Ovary (tissue), 9 donors: ENCODE measurements around the gene ANKRD60. TPM values are rescaled to one million over a fixed set of nuclear protein-coding genes. Genes with fewer than 3 reads are reported as not detected.

Source experiments
- DNase-seq, 5 donors: peaks; one replicate each; pipeline ENCODE4 v3.0.0-alpha.2; 2019 to 2020
- H3K27ac ChIP-seq, 2 donors: fragments of 200-600 bp; one replicate each; pipeline versions ENCODE4 v1.5.1 to v1.8.0; 2019 to 2022
- H3K27me3 ChIP-seq: fragments of 200-600 bp; one replicate; pipeline ENCODE4 v1.8.0; 2022
- H3K36me3 ChIP-seq: fragments of 200-600 bp; sonication (generic); one replicate; pipeline ENCODE4 v1.5.1; 2019
- H3K4me1 ChIP-seq: one replicate; pipeline ENCODE4 v1.8.1; 2013; ENCODE audit warnings: mild to moderate bottlenecking, moderate library complexity; ENCODE audit not compliant: insufficient read depth
- H3K4me3 ChIP-seq: fragments of 200-600 bp; sonication (generic); one replicate; pipeline ENCODE4 v1.5.1; 2017
- H3K9me3 ChIP-seq, 2 donors: fragments of 200-600 bp in 1 of 2; sonication (generic) in 1 of 2; one replicate each; pipeline versions ENCODE4 v1.5.1 to v1.8.1; 2013 to 2019; ENCODE audit warnings: mild to moderate bottlenecking in 1 of 2, moderate library complexity in 1 of 2
- EP300 ChIP-seq: sonication (generic); formaldehyde crosslinking; IDR thresholded peaks from one replicate; pipeline ENCODE4 v1.6.1; 2017; ENCODE audit warnings: antibody characterized with exemption
- POLR2A ChIP-seq: fragments of 450-650 bp; IDR thresholded peaks from one replicate; pipeline ENCODE4 v1.6.1; 2017; ENCODE audit warnings: antibody characterized with exemption, mild to moderate bottlenecking, moderate library complexity
- WGBS, 3 donors: extraction: QIAGEN DNeasy Blood & Tissue Kit in 1 of 3; methylation state at CpG; one replicate each; pipeline versions ENCODE4 v1.1.5 to v1.1.7; 2013 to 2017; 5-methylcytosine and 5-hydroxymethylcytosine counted together
- intact Hi-C, 4 donors: fragments of 100-400 bp; cut with DNase I; formaldehyde crosslinking; loops; one replicate each; pipeline versions ENCODE4 v1.11.0 to v1.15.1; 2022 to 2023
- polyA plus RNA-seq, 2 donors: library from polyadenylated mRNA; stranded (reverse); fragments of 200-250 nt in 1 of 2; fragments of 350-450 nt in 1 of 2; fragmentation: Illumina TruSeq in 1 of 2; extraction: RNeasy Lipid Tissue Mini Kit (QIAGEN cat#74804) in 1 of 2; gene quantifications; one replicate each; pipeline ENCODE4 v1.2.3, GENCODE V29; 2013 to 2014
- total RNA-seq, 7 donors: library from RNA; depleted of rRNA in 2 of 7; stranded (reverse); fragments of >200 nt in 2 of 7; fragmentation: NEBNext Ultra II Directional in 3 of 7; extraction: Animal tissue kit (Norgen Biotek cat#: 25700) in 3 of 7; gene quantifications; one replicate each; pipeline versions ENCODE4 v1.1.0 to v1.2.4, GENCODE V29; 2016 to 2023
- TF ChIP-seq, protein P1 (sequence below), 3 donors: fragments of 450-650 bp in 2 of 3; fragments of 200-600 bp in 1 of 3; IDR thresholded peaks; one replicate each; pipeline versions ENCODE4 v1.5.1 to v1.8.0; 2016 to 2022; ENCODE audit warnings: antibody characterized with exemption in 3 of 3, mild to moderate bottlenecking in 1 of 3
- donor health status: DM: no; HTN: no; CAD: no; lungs with moderate emphysema.
- donor health status: DM: no; HTN: no; CAD: no.
- donor health status: Bipolar disorder and iron deficiency.
- donor health status: DM: yes; HTN: yes; CAD: no.
- donor health status: DM: no; HTN: no; CAD: no.
- donor health status: DM: yes; HTN: yes; CAD: no.

ANKRD60 gene
- total and polyA plus RNA-seq, 9 donors = not detected

GRCh38 chr20:58242824-58243223 is 14.4 kb upstream of the ANKRD60 start:
- Histone ChIP-seq H3K36me3 (no peaks in the 10 kb centered on the region), H3K27ac (no peak overlapping the region), H3K4me1 (no peaks in the 10 kb centered on the region), H3K9me3 (no peaks in the 10 kb centered on the region), H3K27me3 (no peaks in the 10 kb centered on the region), H3K4me3 (no peak overlapping the region)
- no peak for TF ChIP-seq POLR2A
- no peak for TF ChIP-seq EP300
- TF ChIP-seq, protein P1, sequence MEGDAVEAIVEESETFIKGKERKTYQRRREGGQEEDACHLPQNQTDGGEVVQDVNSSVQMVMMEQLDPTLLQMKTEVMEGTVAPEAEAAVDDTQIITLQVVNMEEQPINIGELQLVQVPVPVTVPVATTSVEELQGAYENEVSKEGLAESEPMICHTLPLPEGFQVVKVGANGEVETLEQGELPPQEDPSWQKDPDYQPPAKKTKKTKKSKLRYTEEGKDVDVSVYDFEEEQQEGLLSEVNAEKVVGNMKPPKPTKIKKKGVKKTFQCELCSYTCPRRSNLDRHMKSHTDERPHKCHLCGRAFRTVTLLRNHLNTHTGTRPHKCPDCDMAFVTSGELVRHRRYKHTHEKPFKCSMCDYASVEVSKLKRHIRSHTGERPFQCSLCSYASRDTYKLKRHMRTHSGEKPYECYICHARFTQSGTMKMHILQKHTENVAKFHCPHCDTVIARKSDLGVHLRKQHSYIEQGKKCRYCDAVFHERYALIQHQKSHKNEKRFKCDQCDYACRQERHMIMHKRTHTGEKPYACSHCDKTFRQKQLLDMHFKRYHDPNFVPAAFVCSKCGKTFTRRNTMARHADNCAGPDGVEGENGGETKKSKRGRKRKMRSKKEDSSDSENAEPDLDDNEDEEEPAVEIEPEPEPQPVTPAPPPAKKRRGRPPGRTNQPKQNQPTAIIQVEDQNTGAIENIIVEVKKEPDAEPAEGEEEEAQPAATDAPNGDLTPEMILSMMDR (IDR thresholded peaks at IDR 0.05) = no peak
- WGBS, 3 donors = 92 to 95% (median 94%) methylated on average over 5 of the region's 5 CpGs
- intact Hi-C loops = no loop called here
- no peak for DNase-seq

- intact Hi-C loops = no loop called here
- no peak for DNase-seq
- H3K4me1 ChIP-seq = no peaks in the 10 kb centered on the region
- 85 to 86% (median 86%) methylated on average over 6 of the region's 6 CpGs for WGBS, 3 donors
- no peak overlapping the region for H3K27ac ChIP-seq
- TF ChIP-seq, protein P1 (IDR thresholded peaks at IDR 0.05) = no peak
- TF ChIP-seq EP300 (no peak), POLR2A (no peak)
- no peak overlapping the region for H3K4me3 ChIP-seq
- H3K36me3 ChIP-seq = no peaks in the 10 kb centered on the region
- H3K27me3 ChIP-seq = no peaks in the 10 kb centered on the region
- no peaks in the 10 kb centered on the region for H3K9me3 ChIP-seq
Measured at GRCh38 chr20:58241766-58242465, 13.5 kb upstream of the ANKRD60 start.

GRCh38 chr20:58240471-58240870 is 12.0 kb upstream of the ANKRD60 start:
- no peak for DNase-seq
- TF ChIP-seq POLR2A (no peak), EP300 (no peak)
- TF ChIP-seq, protein P1 (IDR thresholded peaks at IDR 0.05) = no peak
- no peak overlapping the region for H3K27ac ChIP-seq
- H3K36me3 ChIP-seq = no peaks in the 10 kb centered on the region
- 84 to 89% (median 87%) methylated on average over 4 of the region's 4 CpGs for WGBS, 3 donors
- no peaks in the 10 kb centered on the region for H3K9me3 ChIP-seq
- H3K27me3 ChIP-seq = no peaks in the 10 kb centered on the region
- H3K4me1 ChIP-seq = no peaks in the 10 kb centered on the region
- intact Hi-C loops = no loop called here
- H3K4me3 ChIP-seq = no peak overlapping the region

DNA sequence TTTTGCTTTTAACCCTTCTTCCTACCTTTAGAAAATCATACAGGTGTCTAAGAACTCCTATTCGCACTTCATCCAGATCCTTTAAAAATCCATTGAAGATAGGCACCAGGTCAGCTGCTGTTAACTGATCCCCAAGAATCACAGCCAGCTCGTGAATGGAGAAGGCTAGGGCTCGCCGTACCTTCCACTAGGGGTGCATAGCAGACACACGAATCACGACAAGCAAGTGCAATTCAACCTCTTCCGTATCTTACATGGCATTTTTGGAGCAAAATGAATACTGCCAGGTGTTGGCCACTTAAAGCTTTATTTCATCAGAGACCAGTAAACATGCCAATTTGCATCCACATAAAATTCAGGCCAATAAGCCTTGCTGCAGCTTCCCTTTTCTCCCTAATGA is 10.8 kb upstream of the ANKRD60 start:
- 83 to 87% (median 85%) methylated on average over 7 of the region's 7 CpGs for WGBS, 3 donors
- DNase-seq = no peak
- Histone ChIP-seq H3K9me3 (no peaks in the 10 kb centered on the region), H3K36me3 (no peaks in the 10 kb centered on the region), H3K4me3 (no peak overlapping the region), H3K27ac (no peak overlapping the region), H3K27me3 (no peaks in the 10 kb centered on the region), H3K4me1 (no peaks in the 10 kb centered on the region)
- TF ChIP-seq POLR2A = no peak
- intact Hi-C loops = loop anchor here in 3 of 4 donors (5.0 to 10.0 kb wide), 4 partner anchors 408 to 986 kb away; partner anchors contain the start of genes GNAS (in 1 of the 3), GNAS-AS1 (in 1 of the 3) and STX16 (in 1 of the 3)

- DNase-seq = no peak
- Histone ChIP-seq H3K36me3 (no peaks in the 10 kb centered on the region), H3K4me3 (no peak overlapping the region), H3K4me1 (no peaks in the 10 kb centered on the region), H3K27me3 (no peaks in the 10 kb centered on the region), H3K27ac (no peak overlapping the region), H3K9me3 (no peaks in the 10 kb centered on the region)
- 70 to 80% (median 78%) methylated on average over 8 of the region's 8 CpGs for WGBS, 3 donors
- TF ChIP-seq, protein P1 (IDR thresholded peaks at IDR 0.05) = no peak
- TF ChIP-seq EP300 = no peak
- intact Hi-C loops = loop anchor here in 3 of 4 donors (5.0 to 10.0 kb wide), 4 partner anchors 409 to 986 kb away; partner anchors contain the start of genes GNAS (in 1 of the 3), GNAS-AS1 (in 1 of the 3) and STX16 (in 1 of the 3)
Measured at GRCh38 chr20:58238490-58238889, 10.0 kb upstream of the ANKRD60 start.
